GM21447 (cell line): ENCODE measurements around the gene SLCO2A1.

ENCODE experiments used
- ATAC-seq: cut with Tn5 transposase; IDR thresholded peaks from one replicate; pipeline ENCODE4 v1.9.1; 2021; ENCODE audit not compliant: unreplicated experiment

SLCO2A1 gene

DNA sequence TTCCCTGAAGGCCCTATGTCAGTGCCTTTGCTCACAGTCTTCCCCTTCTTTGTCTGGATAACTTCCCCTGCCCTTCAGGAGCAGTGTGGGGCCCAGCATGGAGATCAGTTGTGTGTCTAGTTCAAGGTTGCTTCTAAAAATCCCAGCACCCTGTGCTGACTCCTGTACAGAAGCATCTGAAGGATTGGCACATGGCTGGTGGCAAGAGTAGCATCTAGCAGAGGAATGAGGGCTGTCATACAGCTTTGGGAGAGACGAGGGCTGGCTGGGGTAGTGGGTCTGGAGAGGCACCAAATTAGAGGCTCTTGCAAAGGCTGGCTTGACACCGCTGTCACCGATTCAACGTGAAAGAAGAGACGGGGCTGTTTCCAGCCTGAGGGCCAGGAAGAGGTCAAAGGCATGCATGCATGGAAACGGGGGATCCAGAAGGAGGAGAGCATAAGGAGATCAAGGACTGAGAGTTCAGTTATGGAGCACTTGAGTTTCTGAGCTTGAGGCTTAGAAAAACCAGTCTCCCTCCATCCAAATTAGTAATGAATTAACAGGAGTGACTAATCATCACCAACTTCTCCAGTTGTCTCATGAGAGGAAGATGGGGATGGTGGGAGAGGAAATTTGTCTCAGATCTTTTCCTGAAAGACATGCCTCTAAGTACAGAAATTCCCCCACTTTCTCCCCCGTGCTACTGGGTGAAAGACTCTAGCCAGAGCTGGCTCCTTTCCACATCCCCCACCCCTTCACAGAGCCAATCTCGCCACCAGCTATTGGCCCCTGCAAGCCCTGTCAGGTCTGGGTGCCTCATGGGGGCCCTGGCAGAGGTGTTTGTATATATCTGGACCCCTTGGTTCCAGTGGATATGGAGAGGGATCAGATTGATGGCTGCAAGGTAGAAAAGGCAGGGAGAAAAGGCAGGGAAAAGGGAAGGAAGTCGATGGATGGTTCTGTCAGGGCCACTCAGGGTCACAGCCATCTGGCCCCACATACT lies 45.9 kb downstream of the SLCO2A1 start:
- ATAC-seq: no peak

DNA sequence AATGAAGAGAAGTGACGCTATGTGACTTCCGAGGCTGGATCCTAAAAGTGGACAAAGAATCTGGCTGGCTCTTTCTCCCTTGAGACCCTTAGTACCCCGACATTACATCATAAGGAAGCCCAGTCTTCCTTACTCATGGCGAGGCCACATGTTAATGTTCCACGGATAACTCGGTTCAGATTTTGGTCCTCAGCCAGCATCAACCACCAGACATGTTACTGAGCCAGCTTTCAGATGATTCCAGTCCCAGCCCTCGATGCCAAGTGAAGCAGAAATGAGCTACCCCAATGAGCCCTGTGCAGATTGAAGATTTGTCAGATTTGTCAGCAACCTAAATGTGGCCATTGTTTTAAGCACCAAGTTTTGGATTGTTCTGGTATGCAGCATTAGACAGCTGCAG lies 46.6 kb downstream of the SLCO2A1 start:
- ATAC-seq: no peak

DNA sequence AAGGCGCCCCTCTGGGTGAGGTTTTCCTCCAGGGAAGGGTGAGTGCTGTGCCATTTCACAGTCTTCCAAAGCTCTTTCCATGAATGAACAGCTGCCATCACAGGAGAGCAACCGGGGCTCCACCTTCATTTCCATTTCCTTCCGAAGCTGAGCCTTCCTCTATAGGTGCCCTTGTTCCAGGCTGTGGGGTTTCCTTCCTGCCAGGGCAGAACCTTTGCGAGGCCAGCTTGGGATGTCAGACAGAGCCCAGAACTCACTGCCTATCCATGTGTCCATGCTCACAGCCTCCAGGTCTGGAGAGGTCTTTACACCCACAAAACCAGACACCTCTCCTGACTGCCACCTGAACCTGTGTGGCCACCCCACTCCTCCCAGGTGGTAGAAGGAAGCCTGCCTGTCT lies 49.2 kb downstream of the SLCO2A1 start:
- no peak for ATAC-seq

GRCh38 chr3:133980035-133980434 lies 49.7 kb downstream of the SLCO2A1 start:
- no peak for ATAC-seq

GRCh38 chr3:133979553-133979952 lies 50.2 kb downstream of the SLCO2A1 start:
- no peak for ATAC-seq

- no peak for ATAC-seq
Measured at GRCh38 chr3:133977568-133977967, 52.2 kb downstream of the SLCO2A1 start.

DNA sequence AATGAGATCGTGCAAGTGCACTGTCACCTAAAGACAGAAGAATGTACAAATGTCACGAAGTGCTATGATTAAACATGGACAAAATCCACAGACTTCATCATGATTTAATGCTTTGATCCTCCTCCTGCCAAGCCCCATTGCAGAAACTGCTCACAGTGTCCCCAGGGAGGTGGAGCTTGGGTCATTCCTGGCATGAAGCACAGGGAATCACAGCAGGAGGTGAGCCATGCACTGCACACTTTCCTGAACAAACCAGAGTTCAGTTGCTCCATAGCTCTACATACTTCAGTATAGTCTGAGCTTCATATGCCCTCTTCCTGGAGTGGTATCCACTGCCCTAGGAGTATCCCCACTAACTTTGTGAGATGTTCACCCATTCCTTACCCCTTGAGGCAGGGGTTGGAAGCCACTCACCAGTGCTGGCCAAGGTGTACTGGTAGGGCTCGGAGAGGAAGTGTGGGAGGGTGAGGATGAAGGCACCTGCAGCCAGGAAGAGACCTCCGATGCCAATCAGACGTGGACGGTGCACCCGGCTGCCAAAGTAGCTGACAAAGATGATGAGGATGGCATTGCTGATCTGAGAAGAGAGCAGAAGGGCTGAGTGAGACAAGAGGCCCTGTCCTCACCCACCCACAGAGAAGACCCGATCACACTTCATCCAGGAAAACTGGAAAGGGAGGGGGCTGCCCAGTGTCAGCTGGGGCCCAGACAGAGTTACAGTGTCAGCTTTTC lies 56.3 kb downstream of the SLCO2A1 start:
- no peak for ATAC-seq

GRCh38 chr3:133972156-133972555 lies 57.6 kb downstream of the SLCO2A1 start:
- ATAC-seq: no peak

DNA sequence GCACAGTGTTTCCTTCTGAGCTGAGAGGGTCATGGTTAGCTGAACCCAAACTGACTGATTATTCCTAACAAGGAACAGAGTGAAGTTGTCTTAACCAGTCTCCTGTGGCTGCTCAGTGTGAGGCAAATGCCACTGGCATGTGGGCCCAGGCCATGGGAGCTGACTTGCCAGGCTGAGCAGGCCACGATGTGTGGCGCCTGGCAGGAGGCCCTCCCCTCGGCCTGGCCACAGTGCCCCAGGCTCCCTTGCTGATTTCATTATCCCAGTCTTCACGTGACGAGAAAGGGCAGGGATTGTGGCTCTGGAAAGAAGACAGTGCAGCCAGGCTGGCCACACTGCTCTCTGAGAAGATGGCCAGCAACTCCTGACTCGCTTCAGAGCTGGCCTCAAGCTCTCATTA lies 58.8 kb downstream of the SLCO2A1 start:
- ATAC-seq: no peak

DNA sequence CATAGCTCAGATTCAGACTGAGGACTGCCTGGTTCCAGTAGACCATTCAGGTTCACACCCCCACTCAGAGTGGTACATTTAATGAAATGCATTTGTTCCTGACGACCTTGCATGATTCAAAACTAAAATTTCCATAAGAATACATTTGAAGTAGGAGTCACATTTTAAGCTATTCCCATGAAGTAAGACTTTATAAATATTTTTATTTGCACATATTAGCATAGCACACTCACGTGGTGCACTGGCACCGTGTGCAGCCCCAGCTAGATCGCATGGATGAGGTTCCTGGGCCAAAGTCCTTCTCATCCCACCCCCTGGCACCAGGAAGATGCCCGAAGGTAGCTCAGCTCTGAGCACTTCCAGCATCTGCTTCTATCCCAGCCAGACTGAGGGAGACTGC lies 59.4 kb downstream of the SLCO2A1 start:
- ATAC-seq: no peak

DNA sequence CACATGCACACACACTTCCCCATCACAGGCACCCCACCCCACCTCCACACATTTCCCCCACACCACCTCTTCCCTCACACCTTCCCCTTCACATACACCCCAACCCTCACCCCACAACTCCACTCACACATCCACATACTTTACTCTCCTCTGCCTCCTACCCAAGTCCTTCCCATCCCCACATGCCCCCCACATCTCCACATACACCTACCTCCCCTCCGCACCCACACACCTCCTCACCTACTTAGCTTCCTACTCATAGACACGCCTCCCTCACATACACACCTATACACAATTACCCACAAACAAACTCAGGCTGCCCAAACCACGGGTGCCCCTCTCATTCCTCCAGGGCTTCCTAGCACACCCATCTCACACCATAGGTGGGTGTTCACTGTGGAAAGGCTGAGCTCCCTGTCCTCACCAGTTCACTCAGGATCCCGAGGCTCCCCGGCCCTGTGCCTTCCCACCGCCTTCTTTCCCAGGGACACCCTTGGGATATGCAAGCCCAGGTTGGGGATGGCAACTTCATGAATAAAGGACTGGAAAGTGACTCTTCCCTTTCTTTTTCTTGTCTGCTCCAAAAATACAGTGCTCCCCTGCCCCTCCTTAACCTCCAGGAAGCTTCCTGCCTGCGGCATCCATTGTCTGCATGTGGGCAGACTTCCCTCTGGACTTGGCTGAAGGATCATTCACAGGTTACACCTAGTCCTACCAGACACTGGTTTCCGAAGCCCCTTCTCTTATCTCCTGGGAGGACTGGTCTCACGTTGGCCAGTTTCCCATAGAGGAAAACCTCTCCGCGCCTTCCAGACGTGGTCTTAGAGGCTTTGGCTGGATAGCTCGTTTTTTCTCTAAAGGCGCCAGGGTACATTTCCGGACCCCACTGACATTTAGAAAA lies 61.5 kb downstream of the SLCO2A1 start:
- ATAC-seq: no peak

DNA sequence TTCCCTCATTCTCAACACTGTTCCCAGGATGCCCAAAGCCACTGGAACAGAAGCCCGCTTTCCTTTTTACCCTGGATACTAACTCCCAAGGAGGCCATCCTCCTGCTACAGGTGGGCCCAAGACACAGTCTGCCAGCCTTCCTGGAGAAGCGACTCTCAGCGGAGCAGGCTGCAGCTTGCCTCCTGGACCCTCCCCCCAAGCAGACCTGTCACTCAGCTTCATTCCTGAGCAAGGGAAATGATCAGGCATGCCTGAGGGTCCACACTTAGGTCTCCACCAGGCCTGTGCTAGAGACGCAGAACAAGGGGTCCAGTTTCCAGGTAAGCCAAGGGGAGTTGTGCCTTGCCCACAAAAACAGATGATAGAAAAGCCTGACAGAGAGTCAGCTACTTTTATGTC lies 62.8 kb downstream of the SLCO2A1 start:
- ATAC-seq: no peak

GRCh38 chr3:133965906-133966305 lies 63.8 kb downstream of the SLCO2A1 start:
- ATAC-seq: no peak

DNA sequence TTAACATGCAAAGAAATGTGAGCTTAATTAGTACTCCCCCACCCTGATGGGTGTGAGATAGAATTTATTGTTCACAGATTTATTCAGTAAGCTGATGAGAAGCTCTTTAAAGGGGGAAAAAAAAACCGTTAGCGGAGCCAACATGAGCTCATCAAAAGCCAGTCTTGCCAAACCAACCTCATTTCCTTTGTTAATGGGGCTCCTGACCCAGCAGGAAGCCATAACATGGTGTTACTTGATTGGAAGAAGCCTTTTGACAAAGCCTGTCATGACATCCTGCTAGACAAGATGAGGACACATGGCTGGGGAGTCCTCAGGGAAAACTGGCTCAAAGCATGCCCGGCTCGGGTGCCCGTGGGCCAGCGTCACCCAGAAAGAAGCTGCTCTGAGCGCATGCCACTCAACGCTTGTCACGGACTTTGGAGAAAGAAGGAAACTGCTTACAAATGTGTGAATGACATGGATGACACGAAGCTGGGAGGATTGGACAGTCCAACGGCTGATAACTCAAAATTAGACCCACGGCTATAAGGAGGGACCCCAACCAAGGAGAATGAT lies 64.6 kb downstream of the SLCO2A1 start:
- ATAC-seq: no peak

DNA sequence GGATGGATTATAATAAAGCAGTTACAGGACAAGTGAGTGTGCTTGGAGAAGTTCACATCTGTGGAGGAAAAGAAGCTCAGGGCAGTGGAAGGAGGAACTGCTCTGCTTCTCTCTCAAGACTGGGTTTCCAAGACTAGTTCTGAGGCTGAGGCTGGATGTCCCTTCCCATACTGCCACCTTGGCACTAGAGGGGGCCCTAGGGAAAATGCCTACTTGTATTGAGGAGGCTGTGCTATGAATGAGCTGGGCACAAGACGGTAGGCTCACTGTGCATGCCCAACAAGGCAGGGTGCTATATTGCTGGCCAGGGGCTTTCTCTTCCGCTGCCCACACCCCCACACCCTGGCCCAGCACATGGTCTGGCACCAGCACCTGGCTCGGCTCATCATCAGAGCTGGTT lies 65.2 kb downstream of the SLCO2A1 start:
- ATAC-seq: no peak

DNA sequence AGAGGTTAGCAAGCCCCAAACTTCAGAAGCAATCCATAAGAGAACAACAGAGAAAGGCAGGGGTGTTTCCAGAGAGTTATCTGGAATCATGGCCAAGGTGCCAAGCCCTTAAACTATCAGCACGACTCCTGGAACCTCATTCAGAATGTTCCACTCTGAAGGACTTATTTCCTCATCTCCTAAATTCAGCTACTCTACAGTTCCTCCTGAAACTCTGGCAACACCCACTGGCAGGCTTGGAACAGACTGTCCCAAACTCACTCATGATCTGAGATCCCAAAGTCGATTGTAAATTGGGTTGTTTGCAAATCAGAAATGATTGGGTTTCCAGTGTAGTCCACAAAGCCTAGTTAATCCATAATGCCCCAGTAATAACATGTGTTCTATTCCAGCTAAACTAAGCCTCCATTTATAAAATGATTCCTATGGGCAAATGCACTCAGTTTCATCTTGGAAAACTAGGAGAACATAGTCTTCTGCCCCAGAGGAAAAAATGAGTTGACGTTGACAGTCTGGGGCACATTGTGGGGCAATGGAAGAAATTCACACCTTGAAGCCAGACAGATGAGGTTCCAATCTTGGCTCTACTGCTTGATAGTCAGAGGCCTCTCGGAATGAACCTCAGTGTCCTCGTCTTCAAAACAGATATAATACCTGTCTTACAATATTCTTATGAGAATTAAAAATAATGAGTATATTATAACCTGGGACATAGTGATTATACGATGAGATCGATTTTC lies 65.9 kb downstream of the SLCO2A1 start:
- ATAC-seq: no peak

DNA sequence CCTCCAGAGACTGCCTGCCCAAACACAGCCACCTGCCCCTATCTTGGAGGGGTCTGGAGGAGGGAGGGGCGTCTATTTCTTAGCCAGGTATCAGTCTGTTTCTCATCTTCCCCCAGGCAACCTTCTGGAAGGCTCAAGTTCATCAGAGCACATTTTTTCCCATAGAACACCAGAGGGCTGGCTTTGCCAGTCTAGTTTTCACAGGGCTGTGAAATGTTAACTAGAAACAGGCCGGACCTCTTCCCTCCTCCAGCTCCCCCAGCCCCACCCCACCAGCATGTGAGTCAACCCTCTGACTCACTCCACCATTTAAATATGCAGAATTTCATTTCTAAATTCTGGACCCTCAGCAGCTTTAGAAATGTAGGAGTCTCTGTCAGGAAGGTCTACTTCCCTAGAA lies 66.9 kb downstream of the SLCO2A1 start:
- no peak for ATAC-seq

- ATAC-seq: no peak
Measured at GRCh38 chr3:133958071-133958805, 71.5 kb downstream of the SLCO2A1 start.

GRCh38 chr3:133956982-133957381 lies 72.7 kb downstream of the SLCO2A1 start:
- no peak for ATAC-seq
